Medulla oblongata (tissue), 1 donor: ENCODE data around the gene ACSL3.
"Not testable (repeated sequence)": the region's sequence is repeated elsewhere in the genome, so short reads cannot be mapped to it uniquely, and the experiment has no call there.

Experiments used
- DNase-seq: peaks from one replicate; pipeline ENCODE4 v3.0.0-alpha.2; 2015; ENCODE audit errors: extremely low spot score

The ACSL3 gene

DNA sequence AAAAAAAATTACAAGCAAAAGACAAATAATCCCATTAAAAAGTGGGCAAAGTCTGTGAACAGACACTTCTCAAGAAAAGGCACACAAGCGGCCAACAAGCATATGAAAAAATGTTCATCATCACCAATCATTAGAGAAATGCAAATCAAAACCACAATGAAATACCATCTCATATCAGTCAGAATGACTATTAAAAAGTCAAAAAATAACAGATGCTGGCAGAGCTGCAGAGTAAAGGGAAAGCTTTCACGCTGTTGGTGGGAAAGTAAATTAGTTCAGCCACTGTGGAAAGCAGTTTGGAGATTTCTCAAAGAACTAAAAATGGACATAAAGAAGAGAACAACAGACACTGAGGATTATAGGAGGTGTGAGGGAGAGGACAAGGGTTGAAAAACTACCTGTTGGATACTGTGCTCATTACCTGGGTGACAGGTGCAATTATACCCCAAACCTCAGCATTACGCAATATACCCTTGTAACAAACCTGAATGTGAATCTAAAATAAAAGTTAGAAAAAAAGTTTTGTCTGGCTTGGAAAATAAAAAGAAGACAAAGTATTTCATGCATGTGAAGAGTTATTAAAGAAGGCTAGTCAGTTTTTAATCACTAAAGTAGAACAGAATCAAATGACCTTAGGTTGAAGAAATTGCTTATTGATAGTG lies 8.7 kb upstream of the ACSL3 start:
- no peak for DNase-seq

DNA sequence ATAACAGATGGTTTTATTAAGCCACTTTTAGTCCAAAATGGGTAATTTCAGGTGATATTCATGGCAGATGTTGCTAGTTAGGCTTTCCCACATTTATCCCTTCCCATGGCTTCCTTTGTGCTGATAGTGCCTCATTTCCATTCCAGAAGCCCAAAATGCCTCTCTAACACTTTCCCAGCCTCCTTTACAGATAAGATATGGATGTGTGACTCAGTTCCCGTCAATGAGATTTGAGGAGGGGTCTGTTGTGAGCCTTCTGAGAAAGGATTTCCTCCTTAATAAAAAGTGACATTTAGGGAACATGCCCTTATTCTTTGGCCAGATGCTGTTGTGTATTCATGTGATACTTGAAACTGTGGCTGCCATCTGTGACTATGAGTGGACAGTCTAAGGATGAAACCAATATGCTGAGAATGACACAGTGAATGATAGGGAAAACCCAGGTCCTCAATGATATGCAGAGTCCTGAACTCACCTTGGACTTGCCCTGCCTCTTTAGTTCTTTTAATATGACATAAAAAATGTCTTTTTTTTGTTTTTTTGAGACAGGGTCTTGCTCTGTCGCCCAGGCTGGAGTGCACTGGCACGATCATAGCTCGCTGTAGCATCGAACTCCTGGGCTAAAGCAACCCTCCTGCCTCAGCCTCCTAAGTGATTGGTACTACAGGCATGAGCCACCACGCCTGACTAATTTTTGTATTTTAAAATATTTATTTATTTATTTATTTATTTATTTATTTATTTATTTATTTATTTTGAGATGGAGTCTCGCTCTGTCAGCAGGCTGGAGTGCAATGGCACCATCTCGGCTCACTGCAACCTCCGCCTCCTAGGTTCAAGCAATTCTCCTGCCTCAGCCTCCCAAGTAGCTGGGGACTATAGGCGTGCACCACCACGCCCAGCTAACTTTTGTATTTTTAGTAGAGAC lies 5.8 kb upstream of the ACSL3 start:
- DNase-seq, result no peak

DNA sequence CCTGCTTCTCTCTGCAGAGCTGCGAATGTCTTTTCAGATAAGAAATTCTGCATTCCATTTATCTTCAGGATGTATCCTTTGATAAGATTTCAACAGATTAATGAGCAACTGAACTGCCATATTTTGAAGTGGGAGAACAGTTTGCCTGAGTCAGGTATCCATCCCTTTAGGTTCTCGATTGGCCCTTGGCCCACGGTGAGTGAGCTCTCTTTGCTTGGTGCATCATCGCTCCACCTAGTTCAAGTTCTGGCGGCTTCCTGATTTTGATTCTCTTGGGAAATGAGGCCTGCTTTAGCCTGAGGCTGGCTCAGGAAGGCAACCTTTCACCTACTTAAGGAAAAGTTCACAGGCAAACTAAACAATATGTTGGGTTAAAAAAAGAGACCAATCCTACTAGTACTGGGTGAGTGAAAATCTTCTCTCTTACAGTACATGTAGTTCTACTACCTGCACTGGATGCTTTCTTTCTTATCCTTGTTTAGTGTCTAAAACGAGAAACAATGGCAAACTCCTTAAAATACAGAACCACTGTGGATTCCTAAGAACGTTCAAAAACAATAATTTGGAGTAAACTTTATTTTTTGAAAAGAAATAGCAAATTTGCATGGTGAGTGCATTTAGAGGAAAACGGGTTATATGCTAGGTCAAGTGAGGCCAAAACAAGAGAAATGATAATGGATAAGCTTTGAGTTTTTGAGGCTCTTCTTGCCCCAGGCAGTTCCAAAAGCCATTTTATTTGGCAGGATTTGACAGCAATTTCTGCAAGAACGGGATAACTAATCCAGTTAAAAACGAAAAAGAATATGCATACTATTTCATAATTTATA lies 837 bp upstream of the ACSL3 start:
- DNase-seq, result peak; percentile 41

DNA sequence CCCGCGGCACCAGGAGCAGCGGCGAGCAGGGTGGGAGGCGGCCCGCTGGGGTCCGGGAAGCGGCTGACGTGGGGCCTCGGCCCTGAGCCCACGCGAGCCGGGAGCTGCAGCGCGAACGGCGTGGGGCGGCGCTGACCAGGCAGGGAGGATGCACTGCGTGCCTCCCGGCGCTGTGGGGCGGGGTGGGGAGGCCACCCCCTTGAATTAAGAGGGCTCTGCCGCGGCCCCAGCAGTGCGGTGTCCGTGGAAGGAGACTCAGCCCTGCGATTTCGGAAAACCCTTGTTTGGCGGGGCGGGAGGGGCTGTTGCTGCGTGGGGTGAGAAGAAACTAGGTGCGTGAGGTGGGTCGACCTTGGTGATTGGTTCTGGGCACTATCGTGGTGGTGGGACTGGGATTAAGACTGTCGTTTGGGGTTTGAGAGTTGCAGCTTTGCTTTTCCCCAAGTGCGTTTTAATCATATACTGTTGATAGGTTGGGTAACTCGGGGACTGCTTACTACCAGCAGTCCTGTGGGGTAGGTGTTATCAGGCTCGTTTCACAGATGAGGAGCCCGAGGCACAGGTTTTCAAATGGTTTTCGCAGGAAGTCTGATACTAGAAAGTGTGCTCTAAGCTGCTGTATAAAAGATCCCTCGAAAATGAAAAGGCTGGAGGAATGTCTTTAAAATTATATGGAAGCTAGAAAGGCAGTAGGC lies 722 bp downstream of the ACSL3 start:
- DNase-seq, result peak; percentile 19

DNA sequence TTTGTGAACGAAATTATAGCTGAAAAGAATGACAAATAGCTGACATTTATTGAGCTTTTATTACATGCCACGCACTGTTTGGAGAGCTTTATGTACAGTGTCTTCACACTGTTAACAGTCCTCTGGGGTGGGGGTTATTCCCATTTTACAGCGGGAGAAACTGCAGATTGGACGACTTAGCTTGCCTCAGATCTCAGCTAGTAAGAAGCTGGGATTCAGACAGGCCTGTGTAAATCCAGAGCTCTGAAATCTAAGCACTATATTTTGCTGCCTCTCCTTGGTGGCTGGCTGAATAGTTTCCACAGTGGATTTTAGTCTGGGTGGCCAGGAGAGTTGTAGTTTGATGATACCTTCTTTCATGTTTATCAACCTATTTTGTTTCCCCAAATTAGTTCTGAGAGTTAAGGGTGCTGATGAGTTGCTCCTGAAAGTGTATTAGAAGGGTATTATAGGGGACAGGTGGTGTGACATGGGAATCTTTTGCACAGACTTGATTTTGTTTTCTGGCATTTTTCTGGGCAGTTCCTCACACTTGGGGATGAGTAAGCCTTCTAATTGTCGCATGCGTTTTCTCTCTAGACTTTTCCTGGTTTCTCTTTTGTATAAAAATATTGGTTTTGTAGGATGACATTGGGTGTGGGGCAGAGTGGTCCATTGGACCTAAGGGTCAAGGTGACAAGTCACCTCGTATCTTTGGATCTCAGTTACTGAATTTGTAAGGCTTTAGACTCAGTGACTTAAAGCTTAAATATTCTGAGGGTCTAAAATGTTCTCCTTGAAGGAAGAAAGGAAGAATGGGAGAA lies 1.5 kb downstream of the ACSL3 start:
- DNase-seq, result peak; percentile 83

DNA sequence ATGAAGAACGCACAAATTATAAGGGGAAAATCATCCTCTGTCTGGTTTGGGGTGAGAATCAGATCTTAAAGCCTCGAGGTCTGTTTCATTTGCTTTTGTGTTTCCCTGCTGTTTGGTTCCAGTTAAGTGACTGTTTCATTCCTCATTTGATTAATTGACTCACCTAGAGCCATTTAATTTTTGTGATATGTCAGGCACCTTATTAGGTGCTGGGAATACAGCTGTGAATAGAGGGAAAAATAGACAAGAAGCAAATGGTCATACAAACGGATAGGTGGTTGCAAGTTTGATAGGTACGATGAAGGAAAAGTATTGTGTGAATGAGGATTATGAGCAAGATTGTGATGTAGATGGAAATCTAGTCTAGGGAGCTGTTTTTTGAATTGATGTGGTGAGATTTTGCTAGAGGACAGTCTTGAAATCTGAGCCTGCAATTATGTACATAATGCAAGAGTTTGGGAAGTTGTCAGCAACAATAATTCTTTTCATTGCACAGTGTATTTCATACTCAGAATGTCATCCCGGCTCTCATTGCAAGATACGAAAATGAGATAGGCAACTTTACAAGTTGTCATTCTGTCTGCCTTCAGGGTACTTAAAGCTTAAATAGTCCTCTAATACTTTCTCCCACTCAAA lies 2.2 kb downstream of the ACSL3 start:
- DNase-seq, result no peak

DNA sequence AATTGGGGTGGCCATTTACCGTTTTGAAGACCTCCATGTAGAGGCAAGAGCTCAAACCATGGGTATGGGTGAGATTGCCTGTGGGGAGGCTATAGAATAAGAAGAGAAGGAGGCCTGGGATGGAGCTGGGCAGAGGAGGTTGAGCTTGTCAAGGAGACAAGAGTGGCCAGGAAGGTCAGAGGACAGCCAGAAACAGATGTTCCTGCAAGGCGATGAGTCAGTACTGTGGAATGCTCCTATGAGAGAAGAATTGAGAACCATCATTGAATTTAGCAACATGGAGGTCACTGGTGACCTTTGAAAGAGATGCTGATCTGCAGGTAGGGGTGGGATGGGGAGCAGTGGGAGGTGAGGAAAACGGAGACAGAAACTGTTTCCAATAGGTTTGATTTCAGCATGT lies 3.5 kb downstream of the ACSL3 start:
- no peak for DNase-seq

DNA sequence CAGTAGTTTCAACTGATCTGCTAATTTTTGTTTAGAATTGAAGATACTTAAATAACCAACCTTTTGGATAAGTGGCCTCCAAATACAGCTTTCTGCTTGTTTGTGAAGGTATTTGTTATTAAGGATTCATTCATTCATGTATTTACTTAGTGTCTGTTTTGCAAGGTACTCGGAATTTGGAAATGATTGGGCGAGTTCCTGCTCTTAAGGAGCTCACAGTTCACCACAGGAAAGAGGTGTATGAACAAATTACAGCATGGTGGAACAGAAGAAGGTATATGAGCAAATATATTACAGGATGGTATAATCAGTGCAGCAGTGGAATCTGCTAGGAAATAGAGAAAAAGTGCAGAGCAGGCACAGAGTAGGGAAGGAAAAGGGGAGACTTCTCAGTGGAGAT lies 4.5 kb downstream of the ACSL3 start:
- DNase-seq, result no peak

DNA sequence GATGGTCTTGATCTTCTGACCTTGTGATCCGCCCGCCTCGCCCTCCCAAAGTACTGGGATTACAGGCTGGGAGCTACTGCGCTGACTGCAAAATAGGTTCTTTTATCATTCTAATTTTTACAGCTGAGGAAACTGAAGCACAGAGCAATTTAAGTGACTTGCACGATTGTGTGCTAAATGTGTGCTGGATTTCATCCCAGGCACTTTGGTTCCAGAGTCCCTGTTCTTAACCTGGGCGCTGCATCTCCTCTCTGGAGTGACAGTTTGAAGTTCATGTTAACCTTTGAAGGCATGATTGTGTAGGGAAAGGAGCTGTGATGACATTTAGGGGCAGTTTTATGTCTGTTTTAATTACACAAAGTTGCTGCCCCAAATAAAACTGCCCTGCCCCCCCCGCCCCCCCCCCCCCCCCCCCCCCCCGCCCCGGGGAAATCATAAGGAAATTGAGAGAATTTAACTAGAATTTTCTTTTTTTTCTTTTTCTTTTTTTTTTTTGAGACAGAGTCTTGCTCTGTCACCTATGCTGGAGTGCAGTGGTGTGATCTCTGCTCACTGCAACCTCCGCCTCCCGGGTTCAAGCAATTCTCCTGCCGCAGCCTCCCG lies 5.6 kb downstream of the ACSL3 start:
- no peak for DNase-seq

DNA sequence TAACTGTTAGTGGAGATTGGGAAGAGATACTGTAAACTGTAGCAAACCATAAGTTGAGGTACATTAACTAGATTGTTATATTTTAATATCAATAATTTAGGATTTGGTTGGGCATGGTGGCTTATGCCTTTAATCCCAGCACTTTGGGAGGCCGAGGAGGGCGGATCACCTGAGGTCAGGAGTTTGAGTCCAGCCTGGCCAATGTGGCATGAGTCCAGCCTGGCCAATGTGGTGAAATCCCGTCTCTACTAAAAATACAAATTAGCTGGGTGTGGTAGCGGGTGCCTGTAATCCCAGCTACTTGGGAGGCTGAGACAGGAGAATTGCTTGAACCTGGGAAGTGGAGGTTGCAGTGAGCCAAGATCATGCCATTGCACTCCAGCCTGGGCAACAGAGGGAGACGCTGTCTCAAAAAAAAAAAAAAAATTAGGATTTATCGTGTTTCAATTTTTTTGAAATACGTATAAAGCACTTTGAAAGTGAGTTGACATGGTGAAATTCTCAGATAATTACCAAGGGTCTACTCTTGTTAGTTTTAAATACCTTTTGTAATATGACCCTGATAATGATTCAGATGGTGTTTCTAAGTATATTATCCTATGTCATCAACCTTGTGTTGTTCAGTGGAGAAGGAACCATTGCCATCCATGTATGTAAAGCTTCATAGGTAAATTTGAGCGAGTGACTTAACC lies 7.9 kb downstream of the ACSL3 start:
- not testable (repeated sequence) for DNase-seq

DNA sequence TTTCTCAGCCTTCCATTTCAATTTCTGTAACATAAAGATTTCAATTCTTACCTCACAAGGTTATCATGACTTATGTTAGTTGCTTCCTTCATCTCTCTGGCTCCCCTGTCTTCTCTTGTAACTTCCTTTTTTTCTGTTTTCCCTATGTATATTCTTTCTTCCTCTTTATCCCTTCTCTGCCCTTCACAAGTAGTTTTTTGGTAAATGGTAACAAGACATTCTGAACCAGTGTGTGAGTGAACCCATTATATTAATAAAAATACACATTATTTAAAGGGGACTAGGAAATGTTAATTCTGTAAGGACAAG lies 8.4 kb downstream of the ACSL3 start:
- DNase-seq, result no peak

DNA sequence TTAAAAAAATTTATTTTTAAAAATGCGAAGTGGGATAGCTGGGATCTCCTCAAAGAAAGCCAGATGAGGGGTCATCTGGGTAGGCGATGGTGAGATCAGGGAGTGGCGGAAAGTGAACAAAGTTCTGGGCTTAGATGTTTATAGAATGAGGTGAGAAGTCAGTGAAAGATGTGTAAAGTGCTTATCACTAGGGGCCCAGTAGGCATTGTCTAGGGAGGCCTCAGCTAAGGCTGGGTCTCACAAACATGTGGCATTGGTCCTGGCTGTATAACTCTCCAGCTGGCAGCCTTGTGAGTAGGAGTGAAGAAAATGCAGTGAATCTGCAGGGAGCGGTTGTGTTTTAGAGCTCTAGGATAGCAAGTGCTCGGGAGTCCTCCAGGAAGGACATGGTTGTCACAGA lies 10.5 kb downstream of the ACSL3 start:
- no peak for DNase-seq

DNA sequence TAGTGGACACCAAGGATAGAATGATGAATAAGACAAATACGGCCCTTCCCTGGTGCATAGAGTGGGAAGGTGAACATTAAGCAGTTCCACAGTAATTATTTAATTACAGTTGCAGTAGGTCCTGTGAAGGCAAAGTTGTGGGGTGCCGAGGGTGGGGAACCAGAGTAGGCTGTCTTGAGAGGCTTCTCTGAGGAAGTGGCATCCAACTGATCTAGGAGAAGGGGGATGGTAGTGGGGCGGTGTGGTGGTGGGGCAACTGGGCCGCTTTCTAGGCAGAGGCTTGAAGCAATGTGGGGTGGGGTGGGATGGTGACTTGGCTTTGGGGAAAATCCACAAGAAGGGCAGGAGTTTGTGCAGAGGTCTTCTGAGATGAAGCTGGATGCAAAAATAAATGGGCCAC lies 11.7 kb downstream of the ACSL3 start:
- DNase-seq, result no peak

DNA sequence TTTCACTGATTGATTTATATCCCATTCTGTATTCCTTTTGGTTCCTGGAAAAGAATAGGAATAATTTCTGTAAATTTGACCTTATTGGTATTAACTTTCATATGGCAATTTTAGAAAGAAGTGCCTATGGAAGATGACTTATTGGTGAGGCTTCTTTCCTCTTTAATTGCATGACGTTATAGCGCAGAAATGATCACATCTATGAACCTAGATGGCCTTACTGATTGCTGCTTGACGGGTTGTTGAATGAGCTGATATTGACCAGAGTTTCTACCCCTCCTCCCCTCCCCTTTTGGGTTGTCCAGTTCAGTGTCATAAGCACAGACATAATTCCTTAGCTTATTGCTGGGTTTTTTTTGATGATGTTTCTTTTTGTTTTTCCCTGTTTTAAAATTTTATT lies 14.6 kb downstream of the ACSL3 start:
- DNase-seq, result no peak

DNA sequence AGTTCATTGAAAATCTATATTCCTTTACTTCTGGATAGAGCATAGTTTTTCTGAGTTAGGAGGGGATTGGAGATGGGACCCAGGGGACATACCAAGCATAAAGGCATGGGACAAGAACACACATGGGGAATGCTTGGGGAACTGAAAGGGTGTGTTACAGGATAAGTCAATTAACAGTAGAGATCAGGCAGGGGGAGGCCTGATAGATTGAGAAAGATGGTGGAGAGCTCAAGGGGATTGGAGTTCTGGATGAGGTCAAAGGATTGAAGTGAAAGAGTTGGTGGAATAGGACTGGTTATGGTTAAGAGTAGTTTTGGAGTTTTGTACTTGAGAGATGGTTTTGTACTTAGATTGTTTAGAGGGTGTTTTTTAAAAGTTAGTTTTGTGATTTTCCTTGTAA lies 16.1 kb downstream of the ACSL3 start:
- no peak for DNase-seq

DNA sequence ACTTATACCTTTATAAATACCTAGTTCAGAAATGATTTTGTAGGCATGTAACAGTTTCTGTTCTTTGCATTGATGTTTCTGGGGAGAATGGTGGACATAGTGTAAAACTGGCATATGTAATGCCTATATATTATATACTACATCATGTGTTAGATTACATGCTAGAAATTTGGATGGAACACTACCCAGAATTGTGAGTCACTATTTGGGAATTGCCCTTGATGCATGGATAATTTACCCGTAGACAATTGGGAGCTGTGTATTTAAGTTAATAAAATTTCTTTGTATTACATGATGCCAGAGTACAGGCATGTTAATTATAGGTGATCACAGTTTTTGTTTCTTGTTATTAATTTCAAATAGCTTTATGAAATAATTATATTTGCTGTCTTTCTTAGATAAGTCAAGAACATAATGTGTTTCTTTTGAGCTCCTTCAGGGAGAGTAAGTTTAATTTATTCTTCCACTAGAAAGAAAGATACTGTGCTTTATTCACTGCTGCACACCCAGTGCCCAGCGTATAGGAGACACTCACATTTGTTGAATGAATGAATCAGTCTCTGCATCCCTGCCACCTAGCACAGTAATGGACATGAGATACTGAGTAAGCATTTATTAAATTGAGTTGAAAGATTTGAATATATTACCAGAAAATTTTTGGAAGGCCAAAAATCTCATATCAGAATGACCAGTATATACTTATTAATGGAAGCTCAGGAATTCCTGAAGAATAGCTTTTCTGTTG lies 16.9 kb downstream of the ACSL3 start:
- no peak for DNase-seq

DNA sequence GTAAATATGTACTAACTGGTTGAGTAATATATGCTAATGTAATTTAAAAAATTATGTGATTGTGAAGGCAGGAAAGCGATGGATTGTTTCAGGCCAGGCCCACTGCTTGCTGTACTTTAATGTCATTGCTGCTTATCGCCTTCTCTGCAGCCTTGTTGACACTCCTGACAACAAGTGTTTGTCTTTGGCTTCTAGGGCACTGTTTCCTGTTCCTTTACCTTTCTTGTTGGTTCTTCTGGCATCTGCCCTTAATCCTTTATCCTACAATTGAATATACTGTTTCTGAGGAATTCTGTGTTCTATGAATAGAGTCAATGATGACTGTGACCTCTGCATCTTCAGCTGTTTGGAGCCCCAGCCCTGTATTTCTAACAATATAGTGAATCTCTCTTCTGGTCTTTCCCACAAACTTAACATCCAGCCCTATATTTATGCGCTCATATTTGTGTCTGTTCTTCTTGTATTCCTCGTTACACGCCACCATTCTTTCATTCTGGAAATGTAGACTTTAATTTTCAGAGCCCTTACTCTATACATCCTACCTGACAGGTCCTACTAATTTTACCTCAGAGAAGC lies 17.6 kb downstream of the ACSL3 start:
- no peak for DNase-seq

DNA sequence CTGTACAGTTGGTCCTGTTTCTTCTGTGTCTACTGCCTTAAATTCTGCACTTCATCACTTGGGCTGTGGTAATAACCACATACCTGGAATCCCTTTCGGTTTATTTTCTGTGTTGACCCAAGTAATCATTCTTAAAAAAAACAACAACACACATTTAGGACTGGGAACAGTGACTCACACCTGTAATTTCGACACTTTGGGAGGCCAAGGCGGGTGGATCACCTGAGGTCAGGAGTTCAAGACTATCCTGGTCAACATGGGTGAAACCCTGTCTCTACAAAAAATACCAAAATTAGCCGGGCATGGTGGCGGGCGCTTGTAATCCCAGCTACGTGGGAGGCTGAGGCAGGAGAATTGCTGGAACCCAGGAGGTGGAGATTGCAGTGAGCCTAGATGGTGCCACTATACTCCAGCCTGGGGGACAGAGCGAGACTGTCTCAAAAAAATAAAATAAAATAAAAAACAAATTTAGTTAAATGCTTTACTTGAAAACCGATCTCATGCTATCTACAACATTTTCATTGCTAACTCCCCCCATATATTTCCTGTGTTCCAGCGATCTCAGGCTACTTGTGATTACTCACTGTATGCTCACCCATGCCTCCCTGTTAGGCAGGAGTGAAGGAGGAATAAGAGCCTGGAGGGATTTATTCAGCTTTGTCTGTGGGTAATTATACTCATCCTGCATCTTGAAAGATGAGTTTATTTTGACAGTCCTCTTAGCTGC lies 18.2 kb downstream of the ACSL3 start:
- DNase-seq, result no peak
